Nephron progenitor cell (in vitro differentiated cells): ENCODE results near the gene CALM1.

Experiments
- DNase-seq: peaks from one replicate; pipeline ENCODE4 v3.0.0; 2021
- H3K27ac Mint-ChIP-seq: 2 replicates; pipeline ENCODE4 v1.8.0; 2021; ENCODE audit warnings: mild to moderate bottlenecking, moderate library complexity, mixed read lengths
- H3K27me3 Mint-ChIP-seq: 2 replicates; pipeline ENCODE4 v1.8.0; 2021; ENCODE audit warnings: mild to moderate bottlenecking, low read depth, mixed read lengths; ENCODE audit not compliant: poor library complexity
- H3K36me3 Mint-ChIP-seq: 2 replicates; pipeline ENCODE4 v1.8.0; 2021; ENCODE audit warnings: low read depth, mixed read lengths
- H3K4me1 Mint-ChIP-seq: 2 replicates; pipeline ENCODE4 v1.8.0; 2021; ENCODE audit warnings: mixed read lengths
- H3K4me3 Mint-ChIP-seq: 2 replicates; pipeline ENCODE4 v1.8.0; 2021; ENCODE audit warnings: mild to moderate bottlenecking, moderate library complexity, mixed read lengths
- H3K9me3 Mint-ChIP-seq: 2 replicates; pipeline ENCODE4 v1.8.0; 2021; ENCODE audit warnings: mild to moderate bottlenecking, moderate library complexity, mixed read lengths
- CTCF ChIP-seq: fragments of 200-600 bp; sonication (generic); IDR thresholded peaks from 2 replicates; pipeline ENCODE4 v1.5.0; 2021; ENCODE audit warnings: antibody characterized with exemption

The CALM1 gene

GRCh38 chr14:90402016-90402415 lies 5.2 kb downstream of the CALM1 start:
- no peak for DNase-seq
- no peak overlapping the region for H3K27ac Mint-ChIP-seq
- H3K27me3 Mint-ChIP-seq: peaks cover 2% of the 10 kb centered on the region
- no peak for TF ChIP-seq CTCF
- H3K9me3 Mint-ChIP-seq: no peaks in the 10 kb centered on the region
- no peak overlapping the region for H3K4me3 Mint-ChIP-seq
- peaks cover 58% of the 10 kb centered on the region for H3K36me3 Mint-ChIP-seq
- peaks cover 65% of the 10 kb centered on the region for H3K4me1 Mint-ChIP-seq

- Mint-ChIP-seq H3K9me3 (no peaks in the 10 kb centered on the region), H3K4me1 (peaks cover 70% of the 10 kb centered on the region), H3K36me3 (peaks cover 58% of the 10 kb centered on the region), H3K27ac (no peak overlapping the region), H3K4me3 (no peak overlapping the region), H3K27me3 (peaks cover 4% of the 10 kb centered on the region)
- TF ChIP-seq CTCF: no peak
- no peak for DNase-seq
Observed at GRCh38 chr14:90403065-90403464, 6.2 kb downstream of the CALM1 start.

- no peaks in the 10 kb centered on the region for H3K9me3 Mint-ChIP-seq
- peaks cover 58% of the 10 kb centered on the region for H3K36me3 Mint-ChIP-seq
- no peak for TF ChIP-seq CTCF
- no peak overlapping the region for H3K27ac Mint-ChIP-seq
- no peak overlapping the region for H3K4me3 Mint-ChIP-seq
- peaks cover 63% of the 10 kb centered on the region for H3K4me1 Mint-ChIP-seq
- peaks cover 9% of the 10 kb centered on the region for H3K27me3 Mint-ChIP-seq
- DNase-seq: no peak
Observed at GRCh38 chr14:90405101-90405500, 8.3 kb downstream of the CALM1 start.

- peak overlapping the region; percentile 77 for H3K27ac Mint-ChIP-seq
- peaks cover 59% of the 10 kb centered on the region for H3K4me1 Mint-ChIP-seq
Observed at GRCh38 chr14:90405755-90406154, 8.9 kb downstream of the CALM1 start.

GRCh38 chr14:90406384-90406798 lies 9.6 kb downstream of the CALM1 start:
- DNase-seq: no peak
- H3K36me3 Mint-ChIP-seq: peaks cover 46% of the 10 kb centered on the region
- peaks cover 59% of the 10 kb centered on the region for H3K4me1 Mint-ChIP-seq
- no peak for TF ChIP-seq CTCF
- H3K27ac Mint-ChIP-seq: peak overlapping the region; percentile 77
- H3K4me3 Mint-ChIP-seq: peak overlapping the region; percentile 4
- peaks cover 1% of the 10 kb centered on the region for H3K9me3 Mint-ChIP-seq
- peaks cover 9% of the 10 kb centered on the region for H3K27me3 Mint-ChIP-seq

More at GRCh38 chr14:90405755-90406154, 8.9 kb downstream of the CALM1 start:
- Mint-ChIP-seq H3K4me3 (no peak overlapping the region), H3K36me3 (peaks cover 53% of the 10 kb centered on the region), H3K9me3 (no peaks in the 10 kb centered on the region), H3K27me3 (peaks cover 9% of the 10 kb centered on the region)
- no peak for DNase-seq
- no peak for TF ChIP-seq CTCF

- TF ChIP-seq CTCF: no peak
- no peak overlapping the region for H3K27ac Mint-ChIP-seq
- peaks cover 38% of the 10 kb centered on the region for H3K36me3 Mint-ChIP-seq
- H3K9me3 Mint-ChIP-seq: peaks cover 4% of the 10 kb centered on the region
- no peak overlapping the region for H3K4me3 Mint-ChIP-seq
- no peak for DNase-seq
- H3K4me1 Mint-ChIP-seq: peaks cover 54% of the 10 kb centered on the region
- peaks cover 9% of the 10 kb centered on the region for H3K27me3 Mint-ChIP-seq
Observed at GRCh38 chr14:90407230-90407629, 10.4 kb downstream of the CALM1 start.
